ENCODE measurements around the gene CTNNA3. TPM values are rescaled to one million over a fixed set of nuclear protein-coding genes. Genes with fewer than 3 reads are reported as not detected.
"Not testable (repeated sequence)": the region's sequence is repeated elsewhere in the genome, so short reads cannot be mapped to it uniquely, and the experiment has no call there.

CTNNA3 gene
- total RNA-seq, 1 experiment from 2014 or later: 0.20 TPM

DNA sequence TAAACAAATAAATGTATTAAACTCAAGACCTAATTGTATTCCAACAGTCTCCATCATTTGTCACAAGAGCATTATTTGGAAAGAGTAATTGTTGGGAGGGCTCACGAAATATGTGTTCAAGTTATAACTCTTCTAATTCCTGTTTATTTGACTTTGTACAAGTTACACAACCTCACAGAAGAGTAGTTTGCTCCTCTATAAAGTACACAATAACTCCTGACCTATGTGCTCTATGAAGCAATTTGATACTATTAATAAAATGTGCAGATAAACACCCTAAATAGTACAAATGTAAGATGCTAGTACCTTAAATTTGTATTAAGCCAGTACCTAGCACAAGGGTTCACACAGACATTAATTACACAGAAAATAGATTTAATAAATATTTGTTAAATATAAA is 484.3 kb downstream of the CTNNA3 start:
- no TSS peak for BruUV-seq (replicated peaks)
- H3K4me3 ChIP-seq (ENCODE audit: low read depth, low read length): no peak overlapping the region
- no peaks in the 10 kb centered on the region for H3K36me3 Mint-ChIP-seq (ENCODE audit: insufficient read depth, unreplicated experiment)
- H3K4me1 ChIP-seq: no peaks in the 10 kb centered on the region
- H3K27me3 ChIP-seq (replicated peaks; ENCODE audit: control insufficient read depth, insufficient read depth, low read length): no peaks in the 10 kb centered on the region
- DNase-seq: no peak
- H3K4me3 Mint-ChIP-seq (ENCODE audit: unreplicated experiment): no peak overlapping the region
- intact Hi-C loops (cut with micrococcal nuclease; ENCODE audit: unreplicated experiment): no loop called here
- no peaks in the 10 kb centered on the region for H3K36me3 ChIP-seq (ENCODE audit: control insufficient read depth, insufficient read depth, low read length)
- ChIA-PET CTCF (no interaction called here), POLR2A (no interaction called here)
- TF ChIP-seq, protein P1, sequence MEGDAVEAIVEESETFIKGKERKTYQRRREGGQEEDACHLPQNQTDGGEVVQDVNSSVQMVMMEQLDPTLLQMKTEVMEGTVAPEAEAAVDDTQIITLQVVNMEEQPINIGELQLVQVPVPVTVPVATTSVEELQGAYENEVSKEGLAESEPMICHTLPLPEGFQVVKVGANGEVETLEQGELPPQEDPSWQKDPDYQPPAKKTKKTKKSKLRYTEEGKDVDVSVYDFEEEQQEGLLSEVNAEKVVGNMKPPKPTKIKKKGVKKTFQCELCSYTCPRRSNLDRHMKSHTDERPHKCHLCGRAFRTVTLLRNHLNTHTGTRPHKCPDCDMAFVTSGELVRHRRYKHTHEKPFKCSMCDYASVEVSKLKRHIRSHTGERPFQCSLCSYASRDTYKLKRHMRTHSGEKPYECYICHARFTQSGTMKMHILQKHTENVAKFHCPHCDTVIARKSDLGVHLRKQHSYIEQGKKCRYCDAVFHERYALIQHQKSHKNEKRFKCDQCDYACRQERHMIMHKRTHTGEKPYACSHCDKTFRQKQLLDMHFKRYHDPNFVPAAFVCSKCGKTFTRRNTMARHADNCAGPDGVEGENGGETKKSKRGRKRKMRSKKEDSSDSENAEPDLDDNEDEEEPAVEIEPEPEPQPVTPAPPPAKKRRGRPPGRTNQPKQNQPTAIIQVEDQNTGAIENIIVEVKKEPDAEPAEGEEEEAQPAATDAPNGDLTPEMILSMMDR (IDR thresholded peaks at IDR 0.05; ENCODE audit: insufficient read depth in 1 of 2, low read depth in 1 of 2, low read length in 1 of 2, severe bottlenecking in 1 of 2, unreplicated experiment in 1 of 2): no peak
- H3K9me3 Mint-ChIP-seq (ENCODE audit: unreplicated experiment): peaks cover under 1% of the 10 kb centered on the region
- no peaks in the 10 kb centered on the region for H3K4me1 Mint-ChIP-seq (ENCODE audit: low read depth, unreplicated experiment)
- H3K27me3 Mint-ChIP-seq (ENCODE audit: insufficient read depth, unreplicated experiment): no peaks in the 10 kb centered on the region
- no peaks in the 10 kb centered on the region for H3K9me3 ChIP-seq
- H3K27ac Mint-ChIP-seq (ENCODE audit: unreplicated experiment): no peak overlapping the region

DNA sequence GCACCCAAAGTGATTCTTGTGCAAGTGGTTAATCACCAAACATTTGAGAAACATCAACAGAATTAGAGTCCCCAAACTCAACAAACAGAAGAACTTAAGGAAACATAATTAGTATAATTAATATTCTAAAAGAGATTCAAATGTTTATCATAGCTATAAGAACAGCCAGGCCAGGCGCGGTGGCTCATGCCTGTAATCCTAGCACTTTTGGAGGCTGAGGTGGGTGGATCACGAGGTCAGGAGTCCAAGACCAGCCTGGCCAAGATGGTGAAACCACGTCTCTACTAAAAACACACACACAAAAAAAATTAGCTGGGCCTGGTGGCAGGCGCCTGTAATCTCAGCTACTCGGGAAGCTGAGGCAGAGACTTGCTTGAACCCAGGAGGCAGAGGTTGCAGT is 488.1 kb downstream of the CTNNA3 start:
- POLR2A ChIA-PET; H3K9me3 ChIP-seq; H3K4me1 ChIP-seq; BruUV-seq (replicated peaks); H3K36me3 Mint-ChIP-seq (ENCODE audit: insufficient read depth, unreplicated experiment); intact Hi-C loops (cut with micrococcal nuclease; ENCODE audit: unreplicated experiment); H3K27me3 ChIP-seq (replicated peaks; ENCODE audit: control insufficient read depth, insufficient read depth, low read length); H3K4me1 Mint-ChIP-seq (ENCODE audit: low read depth, unreplicated experiment); CTCF ChIA-PET; DNase-seq; H3K4me3 ChIP-seq (ENCODE audit: low read depth, low read length); H3K36me3 ChIP-seq (ENCODE audit: control insufficient read depth, insufficient read depth, low read length); H3K4me3 Mint-ChIP-seq (ENCODE audit: unreplicated experiment); H3K27ac Mint-ChIP-seq (ENCODE audit: unreplicated experiment); H3K27me3 Mint-ChIP-seq (ENCODE audit: insufficient read depth, unreplicated experiment): not testable (repeated sequence)
- peaks cover 19% of the 10 kb centered on the region for H3K9me3 Mint-ChIP-seq (ENCODE audit: unreplicated experiment)

DNA sequence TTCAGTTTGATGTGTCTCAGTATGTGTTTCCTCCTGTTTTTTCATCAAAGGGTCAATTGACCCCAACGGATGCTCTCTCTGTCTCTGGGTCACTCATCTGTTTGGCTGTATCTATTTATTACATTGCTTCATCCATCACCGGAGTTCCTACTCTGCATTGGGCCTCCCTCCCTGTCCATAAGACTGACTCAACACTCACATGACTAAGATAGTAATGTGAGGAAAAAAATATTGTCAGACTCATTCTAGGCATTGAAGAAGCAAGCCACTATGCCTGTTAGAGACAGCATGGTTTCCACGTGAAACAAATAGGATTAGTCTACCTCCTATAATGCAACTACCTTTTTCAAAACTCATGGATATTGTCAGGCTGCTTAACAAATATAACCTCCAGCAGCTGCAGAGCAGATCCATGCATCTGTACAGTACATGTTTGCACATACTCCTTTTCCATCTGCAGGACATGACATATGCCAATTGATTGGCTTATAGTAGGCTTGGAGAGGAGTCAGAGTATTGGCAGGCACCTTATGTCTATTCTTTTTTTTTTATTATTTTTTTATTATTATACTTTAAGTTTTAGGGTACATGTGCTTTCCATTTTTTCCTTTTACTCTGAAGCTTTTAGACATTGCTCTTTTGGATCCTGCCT is 495.0 kb downstream of the CTNNA3 start:
- H3K36me3 Mint-ChIP-seq (ENCODE audit: insufficient read depth, unreplicated experiment): no peaks in the 10 kb centered on the region
- DNase-seq: no peak
- H3K27ac Mint-ChIP-seq (ENCODE audit: unreplicated experiment): no peak overlapping the region
- TF ChIP-seq, protein P1 (IDR thresholded peaks at IDR 0.05; ENCODE audit: insufficient read depth in 1 of 2, low read depth in 1 of 2, low read length in 1 of 2, severe bottlenecking in 1 of 2, unreplicated experiment in 1 of 2): no peak
- no peaks in the 10 kb centered on the region for H3K27me3 Mint-ChIP-seq (ENCODE audit: insufficient read depth, unreplicated experiment)
- no peaks in the 10 kb centered on the region for H3K36me3 ChIP-seq (ENCODE audit: control insufficient read depth, insufficient read depth, low read length)
- no peak overlapping the region for H3K4me3 Mint-ChIP-seq (ENCODE audit: unreplicated experiment)
- H3K4me1 Mint-ChIP-seq (ENCODE audit: low read depth, unreplicated experiment): no peaks in the 10 kb centered on the region
- no peaks in the 10 kb centered on the region for H3K4me1 ChIP-seq
- intact Hi-C loops (cut with micrococcal nuclease; ENCODE audit: unreplicated experiment): no loop called here
- H3K9me3 ChIP-seq: no peaks in the 10 kb centered on the region
- POLR2A ChIA-PET: no interaction called here
- H3K27me3 ChIP-seq (replicated peaks; ENCODE audit: control insufficient read depth, insufficient read depth, low read length): no peaks in the 10 kb centered on the region
- no peak overlapping the region for H3K4me3 ChIP-seq (ENCODE audit: low read depth, low read length)
- CTCF ChIA-PET: no interaction called here
- no TSS peak for BruUV-seq (replicated peaks)
- peaks cover 14% of the 10 kb centered on the region for H3K9me3 Mint-ChIP-seq (ENCODE audit: unreplicated experiment)

DNA sequence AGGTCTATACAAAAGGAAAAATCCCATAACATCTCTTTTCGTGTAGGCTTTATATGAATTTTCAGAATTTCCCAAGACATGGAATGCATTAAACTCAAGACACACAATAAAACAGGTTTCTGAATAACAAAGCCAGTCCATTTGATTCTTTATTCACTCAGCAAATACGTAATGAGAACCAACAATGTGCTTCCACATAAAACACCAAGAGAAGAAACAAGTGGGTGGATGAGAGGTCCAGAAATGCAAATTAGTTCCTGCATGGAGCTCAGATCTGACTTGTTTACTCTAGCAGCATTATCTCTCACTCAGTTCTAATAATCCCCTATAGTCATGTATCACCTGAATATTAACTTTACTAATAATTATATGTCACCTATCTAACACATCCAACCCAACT is 520.6 kb downstream of the CTNNA3 start:
- TF ChIP-seq, protein P1 (IDR thresholded peaks at IDR 0.05; ENCODE audit: insufficient read depth in 1 of 2, low read depth in 1 of 2, low read length in 1 of 2, severe bottlenecking in 1 of 2, unreplicated experiment in 1 of 2): no peak
- Mint-ChIP-seq H3K4me3 (ENCODE audit: unreplicated experiment) (no peak overlapping the region), H3K27me3 (ENCODE audit: insufficient read depth, unreplicated experiment) (no peaks in the 10 kb centered on the region), H3K27ac (ENCODE audit: unreplicated experiment) (no peak overlapping the region), H3K9me3 (ENCODE audit: unreplicated experiment) (no peaks in the 10 kb centered on the region), H3K4me1 (ENCODE audit: low read depth, unreplicated experiment) (no peaks in the 10 kb centered on the region), H3K36me3 (ENCODE audit: insufficient read depth, unreplicated experiment) (no peaks in the 10 kb centered on the region)
- Histone ChIP-seq H3K36me3 (ENCODE audit: control insufficient read depth, insufficient read depth, low read length) (no peaks in the 10 kb centered on the region), H3K9me3 (no peaks in the 10 kb centered on the region), H3K4me3 (ENCODE audit: low read depth, low read length) (no peak overlapping the region), H3K4me1 (no peaks in the 10 kb centered on the region), H3K27me3 (replicated peaks; ENCODE audit: control insufficient read depth, insufficient read depth, low read length) (no peaks in the 10 kb centered on the region)
- ChIA-PET CTCF (no interaction called here), POLR2A (no interaction called here)
- intact Hi-C loops (cut with micrococcal nuclease; ENCODE audit: unreplicated experiment): no loop called here
- BruUV-seq (replicated peaks): no TSS peak
- DNase-seq: no peak

Data from Caco-2 (cell line).